Measurements from ENCODE around the gene EML1.

GRCh38 chr14:99817331-99817730, 24.1 kb downstream of the EML1 start:
- TF ChIP-seq CTCF (conservative IDR thresholded peaks at IDR 0.05), result no peak
- no peak for TF ChIP-seq ZFX (IDR thresholded peaks at IDR 0.05)

All from C4-2B (cell line).